Stomach (tissue), 19 donors: Measurements from ENCODE around the gene CDY1B. TPM values are rescaled to one million over a fixed set of nuclear protein-coding genes. Genes with fewer than 3 reads are reported as not detected.
"Not testable (repeated sequence)": the region's sequence is repeated elsewhere in the genome, so short reads cannot be mapped to it uniquely, and the experiment has no call there.

Source experiments
- DNase-seq, 2 donors: peaks; one replicate each; pipeline versions ENCODE4 v3.0.0 to v3.0.0-alpha.2; 2013 to 2019
- H3K27ac ChIP-seq, 5 donors: fragments of 200-600 bp in 4 of 5; sonication (generic) in 4 of 5; one replicate each; pipeline ENCODE4 v1.5.1; 2013 to 2019; ENCODE audit warnings: mild to moderate bottlenecking in 1 of 5, moderate library complexity in 1 of 5
- H3K27me3 ChIP-seq, 3 donors: fragments of 200-600 bp; sonication (generic); one replicate each; pipeline ENCODE4 v1.5.1; 2017 to 2019; ENCODE audit warnings: mixed run types in 1 of 3
- H3K36me3 ChIP-seq, 4 donors: fragments of 200-600 bp; sonication (generic); 1 replicate in 3 of 4; 2 replicates in 1 of 4; pipeline ENCODE4 v1.5.1; 2016 to 2019
- H3K4me1 ChIP-seq, 4 donors: fragments of 200-600 bp; sonication (generic); one replicate each; pipeline ENCODE4 v1.5.1; 2016 to 2019
- H3K4me3 ChIP-seq, 4 donors: fragments of 200-600 bp; sonication (generic) in 3 of 4; one replicate each; pipeline ENCODE4 v1.5.1; 2016 to 2019; ENCODE audit warnings: mild to moderate bottlenecking in 1 of 4
- H3K9me3 ChIP-seq, 4 donors: fragments of 200-600 bp; sonication (generic); one replicate each; pipeline ENCODE4 v1.5.1; 2016 to 2019
- WGBS, 5 donors: extraction: QIAGEN DNeasy Blood & Tissue Kit in 3 of 5; methylation state at CpG; one replicate each; pipeline versions ENCODE4 v1.1.5 to v1.1.7; 2013 to 2018; 5-methylcytosine and 5-hydroxymethylcytosine counted together
- intact Hi-C: fragments of 100-400 bp; cut with DNase I; formaldehyde crosslinking; loops from one replicate; pipeline ENCODE4 v1.15.1; 2023; ENCODE audit warnings: low total_unique reads
- long read RNA-seq, 10 donors: transcript quantifications; one replicate each; lab custom pipeline, GENCODE V29; 2026
- polyA plus RNA-seq, 3 donors: library from polyadenylated mRNA; stranded (reverse); fragments of 200-250 nt; gene quantifications; one replicate each; pipeline ENCODE4 v1.2.3, GENCODE V29; 2013
- total RNA-seq, 5 donors: library from RNA; depleted of rRNA; stranded (reverse); fragments of >200 nt; gene quantifications; one replicate each; pipeline versions ENCODE4 v1.1.0 to v1.2.3, GENCODE V29; 2014 to 2016
- donor health status: healthy with polysubstance abuse.
- donor health status: Bipolar disorder and iron deficiency.
- donor health status: healthy.

The CDY1B gene
- total RNA-seq (not detected), polyA plus RNA-seq (not detected)
- long read RNA-seq, donor 1 = 0 reads
- long read RNA-seq, donor 2 = 0 reads
- long read RNA-seq, donor 3 = 0 reads
- long read RNA-seq, donor 4 = 0 reads
- long read RNA-seq, donor 5 = 0 reads
- long read RNA-seq, donor 6 = 0 reads
- long read RNA-seq, donor 7 = 0 reads
- long read RNA-seq, donor 8 = 0 reads
- long read RNA-seq, donor 9 = 0 reads
- long read RNA-seq, donor 10 = 0 reads

GRCh38 chrY:24047919-24048318 is at the start of gene CDY1B:
CDY1B (minus strand) TSS chrY:24048019; CDS start chrY:24047688, 331 bp downstream.
- H3K36me3 ChIP-seq, DNase-seq, H3K27me3 ChIP-seq, H3K27ac ChIP-seq, H3K4me1 ChIP-seq, intact Hi-C loops, H3K4me3 ChIP-seq, H3K9me3 ChIP-seq: not testable (repeated sequence)
- WGBS, 5 donors = no CpG with 5 or more reads among the region's 2 CpGs

GRCh38 chrY:24049525-24049924 is 1.7 kb upstream of the CDY1B start:
- H3K4me1 ChIP-seq, intact Hi-C loops, H3K4me3 ChIP-seq, H3K36me3 ChIP-seq, H3K27me3 ChIP-seq, DNase-seq, H3K9me3 ChIP-seq, H3K27ac ChIP-seq: not testable (repeated sequence)

- H3K27me3 ChIP-seq, H3K36me3 ChIP-seq, H3K9me3 ChIP-seq, intact Hi-C loops, H3K4me3 ChIP-seq, H3K4me1 ChIP-seq, H3K27ac ChIP-seq, DNase-seq: not testable (repeated sequence)
- WGBS, 5 donors = no CpG with 5 or more reads among the region's 3 CpGs
These were observed 4.6 kb downstream of the CDY1B start for GRCh38 chrY:24043209-24043608.

GRCh38 chrY:24039008-24039718 is 8.7 kb downstream of the CDY1B start:
- intact Hi-C loops, H3K27ac ChIP-seq, H3K4me1 ChIP-seq, H3K9me3 ChIP-seq, H3K4me3 ChIP-seq, DNase-seq, H3K27me3 ChIP-seq, H3K36me3 ChIP-seq: not testable (repeated sequence)
- WGBS, 5 donors = no CpG with 5 or more reads among the region's 4 CpGs

DNA sequence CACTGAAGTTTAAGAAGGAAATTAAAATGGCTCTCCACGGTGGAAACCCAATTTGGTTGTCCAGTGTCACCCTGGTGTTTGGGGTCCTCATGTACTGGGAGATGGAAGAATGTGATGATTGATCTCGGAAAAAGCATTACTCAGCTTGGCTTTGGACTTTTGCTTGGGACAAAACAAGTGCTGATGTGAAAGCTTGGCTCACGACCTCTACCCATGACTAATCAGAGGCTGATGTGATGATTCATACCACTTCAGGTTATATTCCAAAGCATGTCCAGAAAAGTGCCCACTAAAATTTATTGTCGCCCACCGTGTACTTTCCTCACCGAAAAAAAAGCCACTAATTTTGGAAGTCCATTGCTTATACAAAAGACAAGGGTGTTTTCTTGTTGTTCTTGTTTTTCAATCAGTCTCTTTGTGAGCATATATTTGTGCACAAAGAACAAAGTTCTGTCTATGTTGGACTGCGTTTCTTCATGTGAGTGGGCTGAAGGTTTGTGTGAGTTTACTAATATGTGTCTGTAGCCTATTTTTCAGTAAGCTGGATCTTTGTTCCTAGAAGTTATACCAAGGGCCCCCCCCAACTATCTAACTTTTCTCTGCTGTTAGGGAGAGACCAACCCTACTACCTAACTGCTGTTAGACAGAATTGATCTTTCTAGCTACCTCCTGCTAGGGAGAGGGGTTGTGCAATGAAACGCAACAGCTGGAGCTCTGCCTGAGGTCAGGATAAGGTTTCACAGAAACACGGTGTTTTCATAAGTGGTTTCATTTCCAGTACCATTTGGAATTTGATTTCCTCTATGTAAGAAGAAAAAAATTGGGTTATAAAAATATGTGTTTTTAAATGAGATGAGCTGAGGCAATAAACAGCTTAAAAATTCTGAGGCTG is 21.4 kb downstream of the CDY1B start:
- H3K4me1 ChIP-seq, H3K27ac ChIP-seq, H3K36me3 ChIP-seq, H3K9me3 ChIP-seq, DNase-seq, intact Hi-C loops, H3K27me3 ChIP-seq, H3K4me3 ChIP-seq: not testable (repeated sequence)
- WGBS, 5 donors = no CpG with 5 or more reads among the region's 9 CpGs
